NB4 (cell line): ENCODE results near the gene NRAS.

Experiments
- DNase-seq: peaks from one replicate; pipeline ENCODE4 v3.0.0; 2010; ENCODE audit warnings: low read depth
- H3K4me3 ChIP-seq: one replicate; pipeline ENCODE4 v1.5.1; 2011; ENCODE audit warnings: mild to moderate bottlenecking, low read depth, low read length, moderate library complexity
- CTCF ChIP-seq: IDR thresholded peaks from one replicate; pipeline ENCODE4 v1.5.1; 2012; ENCODE audit warnings: low read depth, low read length
- MAX ChIP-seq: IDR thresholded peaks from 2 replicates; pipeline ENCODE4 v1.6.1; 2011; ENCODE audit warnings: low read depth, low read length
- MYC ChIP-seq: IDR thresholded peaks from 2 replicates; pipeline ENCODE4 v1.6.1; 2011; ENCODE audit warnings: low read depth, low read length
- POLR2A ChIP-seq: IDR thresholded peaks from 2 replicates; pipeline ENCODE4 v1.6.1; 2011; ENCODE audit warnings: mild to moderate bottlenecking; ENCODE audit not compliant: insufficient read length; ENCODE audit errors: extremely low read depth

NRAS gene

GRCh38 chr1:114735479-114735878, 18.9 kb upstream of the NRAS start:
- DNase-seq = no peak
- TF ChIP-seq MAX (no peak), CTCF (no peak), POLR2A (no peak), MYC (no peak)
- H3K4me3 ChIP-seq = no peak overlapping the region

- DNase-seq = no peak
- no peak for TF ChIP-seq MAX
- TF ChIP-seq POLR2A = no peak
- no peak for TF ChIP-seq MYC
- no peak for TF ChIP-seq CTCF
Observed at GRCh38 chr1:114729782-114730181, 13.2 kb upstream of the NRAS start.

GRCh38 chr1:114728553-114728952, 12.0 kb upstream of the NRAS start:
- H3K4me3 ChIP-seq = no peak overlapping the region
- TF ChIP-seq MAX = no peak
- TF ChIP-seq MYC = no peak
- no peak for TF ChIP-seq POLR2A
- no peak for TF ChIP-seq CTCF
- no peak for DNase-seq

More at GRCh38 chr1:114729782-114730181, 13.2 kb upstream of the NRAS start:
- H3K4me3 ChIP-seq = no peak overlapping the region

- TF ChIP-seq MYC (no peak), MAX (no peak), POLR2A (no peak), CTCF (no peak)
- no peak for DNase-seq
- H3K4me3 ChIP-seq = no peak overlapping the region
Observed at GRCh38 chr1:114725230-114725629, 8.7 kb upstream of the NRAS start.

GRCh38 chr1:114723915-114724314, 7.3 kb upstream of the NRAS start:
- DNase-seq = no peak
- H3K4me3 ChIP-seq = no peak overlapping the region
- TF ChIP-seq MYC (no peak), CTCF (no peak), POLR2A (no peak)

- DNase-seq = no peak
- TF ChIP-seq POLR2A = no peak
- TF ChIP-seq CTCF = no peak
- TF ChIP-seq MAX = no peak
- TF ChIP-seq MYC = no peak
- no peak overlapping the region for H3K4me3 ChIP-seq
Observed at GRCh38 chr1:114723457-114723856, 6.9 kb upstream of the NRAS start.
